Measurements from ENCODE around the gene HMGN5. TPM values are rescaled to one million over a fixed set of nuclear protein-coding genes. Genes with fewer than 3 reads are reported as not detected.
A peak's percentile ranks its signal among the peaks of the same experiment; 100 is the strongest.

The HMGN5 gene
- total RNA-seq, 1 donor from 2014 or later = 3.1 TPM

GRCh38 chrX:81195259-81195658 is 6.5 kb downstream of the HMGN5 start:
- intact Hi-C loops (cut with micrococcal nuclease) = no loop called here

GRCh38 chrX:81174286-81174685 is 27.4 kb downstream of the HMGN5 start:
- H3K27me3 ChIP-seq (ENCODE audit: low read depth) = no peaks in the 10 kb centered on the region
- intact Hi-C loops (cut with micrococcal nuclease) = loop anchor here (10.0 kb wide), 1 partner anchor 201 kb away; no protein-coding TSS in a partner anchor
- H3K36me3 ChIP-seq = no peaks in the 10 kb centered on the region
- H3K4me3 ChIP-seq = no peak overlapping the region
- no peak for DNase-seq
- H3K27ac ChIP-seq (replicated peaks) = no peak overlapping the region
- TF ChIP-seq, protein P1, sequence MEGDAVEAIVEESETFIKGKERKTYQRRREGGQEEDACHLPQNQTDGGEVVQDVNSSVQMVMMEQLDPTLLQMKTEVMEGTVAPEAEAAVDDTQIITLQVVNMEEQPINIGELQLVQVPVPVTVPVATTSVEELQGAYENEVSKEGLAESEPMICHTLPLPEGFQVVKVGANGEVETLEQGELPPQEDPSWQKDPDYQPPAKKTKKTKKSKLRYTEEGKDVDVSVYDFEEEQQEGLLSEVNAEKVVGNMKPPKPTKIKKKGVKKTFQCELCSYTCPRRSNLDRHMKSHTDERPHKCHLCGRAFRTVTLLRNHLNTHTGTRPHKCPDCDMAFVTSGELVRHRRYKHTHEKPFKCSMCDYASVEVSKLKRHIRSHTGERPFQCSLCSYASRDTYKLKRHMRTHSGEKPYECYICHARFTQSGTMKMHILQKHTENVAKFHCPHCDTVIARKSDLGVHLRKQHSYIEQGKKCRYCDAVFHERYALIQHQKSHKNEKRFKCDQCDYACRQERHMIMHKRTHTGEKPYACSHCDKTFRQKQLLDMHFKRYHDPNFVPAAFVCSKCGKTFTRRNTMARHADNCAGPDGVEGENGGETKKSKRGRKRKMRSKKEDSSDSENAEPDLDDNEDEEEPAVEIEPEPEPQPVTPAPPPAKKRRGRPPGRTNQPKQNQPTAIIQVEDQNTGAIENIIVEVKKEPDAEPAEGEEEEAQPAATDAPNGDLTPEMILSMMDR (IDR thresholded peaks at IDR 0.05; ENCODE audit: borderline replicate concordance) = peak; percentile 29
- H3K4me1 ChIP-seq = no peaks in the 10 kb centered on the region
- H3K9me3 ChIP-seq (replicated peaks) = no peaks in the 10 kb centered on the region

More at GRCh38 chrX:81195259-81195658, 6.5 kb downstream of the HMGN5 start:
- Histone ChIP-seq H3K9me3 (replicated peaks) (no peaks in the 10 kb centered on the region), H3K27ac (replicated peaks) (no peak overlapping the region), H3K4me1 (no peaks in the 10 kb centered on the region), H3K4me3 (no peak overlapping the region), H3K27me3 (ENCODE audit: low read depth) (no peaks in the 10 kb centered on the region), H3K36me3 (no peaks in the 10 kb centered on the region)
- TF ChIP-seq, protein P1 (IDR thresholded peaks at IDR 0.05; ENCODE audit: borderline replicate concordance) = no peak
- DNase-seq = no peak

GRCh38 chrX:81168391-81168790 is 33.3 kb downstream of the HMGN5 start:
- Histone ChIP-seq H3K4me1 (no peaks in the 10 kb centered on the region), H3K36me3 (no peaks in the 10 kb centered on the region), H3K27me3 (ENCODE audit: low read depth) (no peaks in the 10 kb centered on the region), H3K4me3 (no peak overlapping the region), H3K27ac (replicated peaks) (no peak overlapping the region), H3K9me3 (replicated peaks) (no peaks in the 10 kb centered on the region)
- intact Hi-C loops (cut with micrococcal nuclease) = no loop called here
- TF ChIP-seq, protein P1 (IDR thresholded peaks at IDR 0.05; ENCODE audit: borderline replicate concordance) = no peak
- DNase-seq = no peak

DNA sequence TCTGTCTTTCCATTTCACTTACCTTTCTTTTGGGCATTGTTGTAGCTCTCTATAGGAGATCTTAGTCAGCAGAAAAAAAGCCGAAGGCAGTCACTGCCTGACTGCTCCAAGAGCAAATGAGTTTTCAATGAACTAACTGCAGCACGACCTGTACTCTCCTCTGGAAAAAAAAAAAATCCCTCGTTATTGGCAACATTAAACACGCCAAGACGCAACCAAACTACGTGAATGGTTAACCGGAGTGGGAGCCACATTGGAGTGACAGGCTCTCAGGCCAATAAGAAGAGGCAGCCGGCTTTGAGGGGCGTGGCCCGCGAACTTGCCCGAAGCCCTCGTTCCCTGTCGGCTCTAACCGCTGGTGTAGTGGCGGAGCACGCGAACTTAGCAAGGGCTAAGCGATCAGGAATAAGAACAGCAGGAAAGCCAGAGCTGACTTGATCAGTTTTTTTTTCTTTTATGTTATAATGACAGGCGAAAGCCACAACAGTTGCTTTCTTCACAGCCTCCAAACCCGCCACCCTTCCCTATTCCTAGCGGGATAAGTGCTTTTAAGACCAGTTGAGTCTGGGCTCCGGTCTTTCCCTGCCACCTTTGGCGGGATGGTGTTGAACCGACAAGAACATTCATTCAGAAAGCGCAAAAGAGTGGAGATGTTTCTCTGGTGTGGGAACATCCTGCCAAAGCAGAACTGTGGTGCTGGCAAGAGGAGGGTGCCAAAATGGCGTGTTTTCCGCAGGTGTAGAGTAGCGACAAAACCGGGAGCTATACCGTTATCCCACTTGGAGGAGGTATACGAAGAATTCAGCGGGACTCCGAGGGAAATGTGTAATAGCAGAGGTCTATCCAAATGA is 80.0 kb downstream of the HMGN5 start:
- H3K27me3 ChIP-seq (ENCODE audit: low read depth) = no peaks in the 10 kb centered on the region
- no peaks in the 10 kb centered on the region for H3K9me3 ChIP-seq (replicated peaks)
- TF ChIP-seq, protein P1 (IDR thresholded peaks at IDR 0.05; ENCODE audit: borderline replicate concordance) = no peak
- peak overlapping the region; percentile 65 for H3K27ac ChIP-seq (replicated peaks)
- H3K4me3 ChIP-seq = peak overlapping the region; percentile 69
- no peaks in the 10 kb centered on the region for H3K36me3 ChIP-seq
- intact Hi-C loops (cut with micrococcal nuclease) = no loop called here
- peaks cover 10% of the 10 kb centered on the region for H3K4me1 ChIP-seq
- DNase-seq = peak; percentile 89

- peaks cover 10% of the 10 kb centered on the region for H3K4me1 ChIP-seq
- H3K36me3 ChIP-seq = no peaks in the 10 kb centered on the region
- peak overlapping the region; percentile 69 for H3K4me3 ChIP-seq
- DNase-seq = peak; percentile 16
- peak overlapping the region; percentile 65 for H3K27ac ChIP-seq (replicated peaks)
- TF ChIP-seq, protein P1 (IDR thresholded peaks at IDR 0.05; ENCODE audit: borderline replicate concordance) = peak; percentile 65
- H3K27me3 ChIP-seq (ENCODE audit: low read depth) = no peaks in the 10 kb centered on the region
- intact Hi-C loops (cut with micrococcal nuclease) = no loop called here
- H3K9me3 ChIP-seq (replicated peaks) = no peaks in the 10 kb centered on the region
Observed at GRCh38 chrX:81120936-81121371, 80.8 kb downstream of the HMGN5 start.

Measured in left ventricle myocardium inferior (tissue), 1 donor.